Stimulated activated CD4-positive, alpha-beta T cell treated with anti-CD3 and anti-CD28 coated beads, Interleukin-4, amount 100 ng/mL, for 24 hours (primary cell): ENCODE results near the gene SORD.
"Not testable (repeated sequence)": the region's sequence is repeated elsewhere in the genome, so short reads cannot be mapped to it uniquely, and the experiment has no call there.

Experiments
- DNase-seq: peaks from one replicate; pipeline ENCODE4 v3.0.0-alpha.2; 2020

SORD gene

DNA sequence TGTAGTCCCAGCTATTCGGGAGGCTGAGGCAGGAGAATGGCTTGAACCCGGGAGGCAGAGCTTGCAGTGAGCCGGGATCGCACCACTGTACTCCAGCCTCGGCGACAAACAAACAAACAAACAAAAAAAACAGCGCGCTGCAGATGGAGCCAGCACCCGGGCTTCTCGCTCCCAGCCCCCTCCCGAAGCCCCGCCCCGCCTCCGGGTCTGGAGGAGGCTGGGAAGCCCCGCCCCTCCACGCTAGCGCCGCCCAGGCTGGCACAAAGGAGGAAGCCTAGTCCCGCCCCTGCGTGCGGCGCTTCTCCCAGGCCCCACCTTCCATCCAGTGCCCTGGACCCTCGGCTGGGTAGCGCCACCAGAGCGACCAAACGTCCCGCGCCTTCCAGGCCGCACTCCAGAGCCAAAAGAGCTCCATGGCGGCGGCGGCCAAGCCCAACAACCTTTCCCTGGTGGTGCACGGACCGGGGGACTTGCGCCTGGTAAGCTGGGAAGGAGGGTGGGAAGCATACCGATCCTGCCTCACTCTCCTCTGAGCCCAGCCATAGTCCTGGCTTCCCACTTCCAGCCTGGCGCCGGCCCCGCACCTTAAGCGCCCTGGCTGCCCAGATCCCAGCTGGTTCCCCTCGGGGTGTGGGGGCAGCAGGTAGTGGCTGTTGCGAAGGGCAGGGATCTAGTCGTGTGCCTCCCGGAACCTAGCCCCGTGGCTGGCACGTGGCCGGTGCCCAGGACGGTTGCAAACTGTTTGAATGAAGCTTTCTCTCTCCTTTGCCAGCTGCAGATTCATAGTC, at the start of gene SORD:
TSS of gene SORD (plus strand) at position 325 of the 788 bp plus-strand sequence. CDS start at position 414, 89 bp downstream.
- DNase-seq, result peak; percentile 93

GRCh38 chr15:44976183-44976582, 46.8 kb upstream of the SORD start:
- not testable (repeated sequence) for DNase-seq

- DNase-seq, result not testable (repeated sequence)
Observed at GRCh38 chr15:44977781-44978180, 45.2 kb upstream of the SORD start.

GRCh38 chr15:44979617-44980339, 43.2 kb upstream of the SORD start:
- DNase-seq, result not testable (repeated sequence)

DNA sequence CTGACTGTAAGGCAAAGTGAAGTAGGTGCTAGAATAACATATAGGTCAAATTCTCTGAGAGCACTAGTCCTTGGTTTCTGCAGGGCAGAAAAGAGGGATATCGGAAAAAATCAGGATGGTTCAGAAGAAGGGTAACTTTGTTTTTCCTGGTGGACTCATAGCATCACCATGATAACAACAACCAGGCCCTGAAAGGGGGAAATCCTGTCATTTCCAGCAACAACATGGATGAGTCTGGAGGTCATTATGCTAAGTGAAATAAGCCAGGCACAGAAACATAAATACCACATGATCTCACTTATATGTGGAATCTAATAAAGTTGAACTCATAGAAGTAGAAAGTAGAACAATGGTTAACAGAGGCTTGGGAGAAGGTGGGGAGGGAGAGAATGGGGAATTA, 38.9 kb upstream of the SORD start:
- not testable (repeated sequence) for DNase-seq

GRCh38 chr15:44986346-44987055, 36.5 kb upstream of the SORD start:
- not testable (repeated sequence) for DNase-seq

- DNase-seq, result not testable (repeated sequence)
Observed at GRCh38 chr15:44987711-44988110, 35.3 kb upstream of the SORD start.

DNA sequence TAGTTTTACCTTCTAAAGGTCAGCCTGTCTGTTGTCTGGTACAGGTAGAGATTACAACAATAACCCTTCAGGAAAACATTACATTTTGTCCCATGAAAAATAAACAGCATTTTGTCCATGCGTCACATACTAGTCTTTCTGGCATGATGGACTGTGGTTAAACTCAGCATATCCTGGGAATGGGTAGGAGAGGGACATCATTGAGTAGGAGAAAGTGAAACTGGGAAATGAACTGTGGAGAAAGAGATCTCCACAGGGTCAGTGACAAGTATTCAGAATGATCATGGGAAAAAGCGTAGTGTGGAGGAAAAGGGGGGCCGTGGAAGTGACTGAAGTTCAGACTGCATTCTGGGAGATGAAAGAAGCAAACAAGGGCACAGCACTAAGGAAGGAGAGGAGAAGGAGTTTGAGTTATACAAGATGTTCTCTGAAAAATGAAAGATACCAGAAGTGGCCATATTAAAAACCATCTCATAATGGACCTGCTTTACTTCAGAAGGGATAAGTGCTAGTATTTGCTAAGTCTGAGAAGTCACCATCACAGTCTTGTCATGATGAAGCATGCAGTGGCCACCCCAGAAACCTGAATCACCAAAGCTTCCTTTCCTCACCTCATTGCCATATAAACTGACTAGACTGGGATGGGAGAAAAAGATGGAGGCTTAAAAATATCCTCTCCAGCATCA, 34.7 kb upstream of the SORD start:
- not testable (repeated sequence) for DNase-seq

- DNase-seq, result not testable (repeated sequence)
Observed at GRCh38 chr15:44988870-44989219, 34.1 kb upstream of the SORD start.

DNA sequence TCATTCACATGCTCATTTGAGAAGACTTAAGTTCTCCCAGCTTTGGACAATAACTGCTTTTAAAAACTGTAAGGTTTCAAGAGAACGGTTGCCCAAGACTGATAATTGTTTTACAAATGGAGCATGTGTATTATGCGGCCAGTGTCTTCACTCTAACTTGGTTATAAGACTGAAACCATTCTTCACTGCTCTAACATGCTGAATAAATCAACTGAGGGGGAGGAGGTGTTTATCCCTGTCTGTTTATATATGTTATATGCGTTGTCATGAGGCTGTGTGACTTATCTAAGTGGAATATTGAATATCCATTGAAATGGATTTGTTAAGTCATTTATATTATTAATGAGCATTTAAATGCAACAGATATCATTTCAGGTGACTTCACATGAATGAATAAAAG, 25.4 kb upstream of the SORD start:
- DNase-seq, result not testable (repeated sequence)

GRCh38 chr15:44999105-44999504, 23.9 kb upstream of the SORD start:
- no peak for DNase-seq

- not testable (repeated sequence) for DNase-seq
Observed at GRCh38 chr15:45001180-45001579, 21.8 kb upstream of the SORD start.

- not testable (repeated sequence) for DNase-seq
Observed at GRCh38 chr15:45003731-45004410, 19.1 kb upstream of the SORD start.

GRCh38 chr15:45004590-45005175, 18.3 kb upstream of the SORD start:
- not testable (repeated sequence) for DNase-seq

DNA sequence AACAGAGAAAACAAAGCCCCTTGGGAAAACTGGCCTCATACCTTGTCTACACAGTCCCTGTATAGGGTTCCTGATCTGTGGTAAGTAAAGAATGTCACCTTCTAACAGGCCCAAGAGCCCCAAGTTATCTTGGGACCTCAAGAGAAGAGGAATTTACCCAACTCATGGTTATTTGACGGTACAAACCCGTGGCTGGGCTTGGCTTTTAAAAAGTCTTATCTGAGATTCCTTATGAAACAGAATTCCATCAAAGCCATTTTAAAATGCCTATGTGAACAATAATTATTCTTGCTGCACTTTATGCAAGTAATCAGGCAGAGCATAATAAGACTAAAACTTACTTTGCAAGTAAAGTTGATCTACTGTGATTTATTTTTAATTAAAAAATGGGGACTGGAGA, 13.9 kb upstream of the SORD start:
- no peak for DNase-seq

DNA sequence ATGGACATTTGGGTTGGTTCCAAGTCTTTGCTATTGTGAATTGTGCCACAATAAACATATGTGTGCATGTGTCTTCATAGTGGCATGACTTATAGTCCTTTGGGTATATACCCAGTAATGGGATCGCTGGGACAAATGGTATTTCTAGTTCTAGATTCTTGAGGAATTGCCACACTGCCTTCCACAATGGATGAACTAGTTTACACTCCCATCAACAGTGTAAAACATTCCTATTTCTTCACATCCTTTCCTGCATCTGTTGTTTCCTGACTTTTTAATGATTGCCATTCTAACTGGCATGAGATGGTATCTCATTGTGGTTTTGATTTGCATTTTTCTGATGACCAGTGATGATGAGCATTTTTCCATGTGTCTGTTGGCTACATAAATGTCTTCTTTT, 7.9 kb upstream of the SORD start:
- DNase-seq, result not testable (repeated sequence)

DNA sequence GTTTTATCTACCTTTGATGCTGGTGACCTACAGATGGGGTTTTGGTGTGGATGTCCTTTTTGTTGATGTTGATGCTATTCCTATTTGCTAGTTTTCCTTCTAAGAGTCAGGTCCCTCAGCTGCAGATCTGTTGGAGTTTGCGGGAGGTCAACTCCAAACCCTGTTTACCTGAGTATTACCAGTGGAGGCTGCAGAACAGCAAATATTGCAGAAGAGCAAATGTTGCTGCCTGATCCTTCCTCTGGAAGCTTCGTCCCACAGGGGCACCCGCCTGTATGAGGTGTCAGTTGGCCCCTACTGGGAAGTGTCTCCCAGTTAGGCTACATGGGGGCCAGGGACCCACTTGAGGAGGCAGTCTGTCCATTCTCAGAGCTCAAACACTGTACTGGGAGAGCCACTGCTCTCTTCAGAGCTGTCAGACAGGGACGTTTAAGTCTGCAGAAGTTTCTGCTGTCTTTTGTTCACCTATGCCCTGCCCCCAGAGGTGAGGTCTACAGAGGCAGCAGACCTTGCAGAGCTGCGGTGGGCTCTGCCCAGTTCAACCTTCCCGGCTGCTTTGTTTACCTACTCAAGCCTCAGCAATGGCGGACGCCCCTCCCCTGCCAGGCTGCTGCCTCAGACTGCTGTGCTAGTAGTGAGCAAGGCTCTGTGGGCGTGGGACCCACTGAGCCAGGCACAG, 2.6 kb upstream of the SORD start:
- not testable (repeated sequence) for DNase-seq

- DNase-seq, result not testable (repeated sequence)
Observed at GRCh38 chr15:45020901-45021259, 2.1 kb upstream of the SORD start.

DNA sequence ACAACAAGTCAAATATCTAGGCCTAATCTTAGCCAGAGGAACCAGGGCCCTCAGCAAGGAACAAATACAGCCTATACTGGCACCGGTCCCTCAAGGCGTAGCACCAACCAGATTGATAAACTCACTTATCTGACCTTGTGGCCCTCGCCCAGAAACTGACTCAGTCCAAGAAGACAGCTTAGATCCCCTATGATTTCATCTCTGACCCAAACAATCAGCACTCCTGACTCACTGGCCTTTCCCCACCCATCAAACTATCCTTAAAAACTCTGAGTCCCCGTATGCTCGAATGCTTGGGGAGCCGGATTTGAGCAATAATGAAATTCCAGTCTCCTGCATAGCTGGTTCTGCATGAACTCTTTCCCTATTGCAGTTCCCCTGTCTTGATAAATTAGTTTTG, 1.6 kb upstream of the SORD start:
- no peak for DNase-seq

GRCh38 chr15:45023659-45024225, 747 bp downstream of the SORD start:
- DNase-seq, result no peak

DNA sequence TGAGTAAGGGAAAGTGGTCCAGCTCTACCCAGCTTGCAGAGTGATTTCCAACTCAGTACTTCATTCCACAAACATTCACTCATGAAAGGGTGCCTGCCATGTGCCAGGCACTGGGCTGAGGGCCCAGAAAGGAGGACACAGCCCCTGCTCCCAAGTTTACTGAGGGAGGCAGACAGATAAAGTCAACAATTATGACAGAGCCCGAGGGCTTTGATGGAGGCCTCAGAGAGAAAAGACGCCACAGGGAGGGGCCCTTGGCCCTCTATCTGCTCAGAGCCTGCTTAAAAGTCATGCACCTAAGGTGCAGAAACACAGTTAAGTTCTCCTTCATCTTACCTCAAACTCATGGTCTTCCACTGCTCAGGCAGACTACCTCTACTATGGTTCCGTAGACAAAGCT, 1.7 kb downstream of the SORD start:
- not testable (repeated sequence) for DNase-seq
